ENCODE data around the gene CASKIN2. TPM values are rescaled to one million over a fixed set of nuclear protein-coding genes. Genes with fewer than 3 reads are reported as not detected.

The CASKIN2 gene
- total RNA-seq, 5 donors from 2014 or later (not counting 1 experiment from before 2014, with no cell fraction given): 0.28 to 0.88 (median 0.85) TPM

DNA sequence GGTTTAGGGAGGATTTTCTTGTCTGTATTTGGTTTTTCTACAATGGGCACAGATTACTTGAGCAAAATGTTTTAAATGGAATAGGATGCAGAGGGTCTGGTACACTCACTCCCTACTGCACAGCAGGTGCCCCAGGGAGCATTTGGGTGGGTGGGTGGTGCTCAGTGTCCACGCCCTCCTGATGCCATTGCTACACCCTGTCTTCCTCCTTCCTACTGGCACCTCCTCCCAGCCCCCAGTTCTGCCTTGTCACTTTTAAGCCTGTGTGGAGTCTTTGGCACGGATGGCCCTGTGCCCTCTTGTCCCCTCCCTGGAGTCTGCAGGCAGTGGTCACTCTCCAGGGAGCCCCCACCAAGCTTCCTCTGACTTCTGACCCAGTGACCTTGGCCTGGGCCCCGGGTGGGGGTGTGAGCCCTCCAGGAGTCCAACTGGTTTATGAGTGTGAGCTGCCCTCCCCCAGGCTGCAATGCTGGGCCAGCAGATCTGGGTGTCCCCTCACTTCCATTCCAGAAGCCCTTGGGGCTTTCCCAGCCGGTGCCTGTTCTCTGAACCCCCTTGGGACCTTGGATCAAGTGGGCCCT lies 25.7 kb upstream of the CASKIN2 start:
- WGBS (ENCODE audit: insufficient coverage): 90% methylated on average over 3 of the region's 4 CpGs
- Mint-ChIP-seq H3K9me3 (no peaks in the 10 kb centered on the region), H3K27me3 (no peaks in the 10 kb centered on the region), H3K36me3 (peaks cover 20% of the 10 kb centered on the region), H3K4me1 (peaks cover 0 to 8% (median 3%) of the 10 kb centered on the region in 3 donors), H3K27ac (no peak overlapping the region), H3K4me3 (no peak overlapping the region)
- DNase-seq (no peak), ATAC-seq (replicated peaks in 1 of 4) (no peak)
- H3K4me3 ChIP-seq (ENCODE audit: control insufficient read depth in 1 of 2, extremely low read depth in 1 of 2, low read length in 1 of 2): no peak overlapping the region
- H3K36me3 ChIP-seq (ENCODE audit: control insufficient read depth in 2 of 2, extremely low read depth in 1 of 2, insufficient read depth in 1 of 2, low read length in 1 of 2): peaks cover 3 to 23% of the 10 kb centered on the region in 2 donors
- POLR2A ChIA-PET: no interaction called here
- H3K27ac ChIP-seq (ENCODE audit: low read length): no peak overlapping the region
- peaks cover 0 to 3% of the 10 kb centered on the region in 2 experiments for H3K27me3 ChIP-seq (replicated peaks in 1 of 2; ENCODE audit: control insufficient read depth in 2 of 2, extremely low read depth in 1 of 2, insufficient read depth in 2 of 2, low read length in 1 of 2)
- CTCF ChIA-PET: no interaction called here
- peaks cover 0 to 13% of the 10 kb centered on the region in 2 experiments for H3K4me1 ChIP-seq (ENCODE audit: control insufficient read depth in 1 of 2, extremely low read depth in 1 of 2, insufficient read depth in 2 of 2, low read length in 2 of 2)
- no peaks in the 10 kb centered on the region for H3K9me3 ChIP-seq

DNA sequence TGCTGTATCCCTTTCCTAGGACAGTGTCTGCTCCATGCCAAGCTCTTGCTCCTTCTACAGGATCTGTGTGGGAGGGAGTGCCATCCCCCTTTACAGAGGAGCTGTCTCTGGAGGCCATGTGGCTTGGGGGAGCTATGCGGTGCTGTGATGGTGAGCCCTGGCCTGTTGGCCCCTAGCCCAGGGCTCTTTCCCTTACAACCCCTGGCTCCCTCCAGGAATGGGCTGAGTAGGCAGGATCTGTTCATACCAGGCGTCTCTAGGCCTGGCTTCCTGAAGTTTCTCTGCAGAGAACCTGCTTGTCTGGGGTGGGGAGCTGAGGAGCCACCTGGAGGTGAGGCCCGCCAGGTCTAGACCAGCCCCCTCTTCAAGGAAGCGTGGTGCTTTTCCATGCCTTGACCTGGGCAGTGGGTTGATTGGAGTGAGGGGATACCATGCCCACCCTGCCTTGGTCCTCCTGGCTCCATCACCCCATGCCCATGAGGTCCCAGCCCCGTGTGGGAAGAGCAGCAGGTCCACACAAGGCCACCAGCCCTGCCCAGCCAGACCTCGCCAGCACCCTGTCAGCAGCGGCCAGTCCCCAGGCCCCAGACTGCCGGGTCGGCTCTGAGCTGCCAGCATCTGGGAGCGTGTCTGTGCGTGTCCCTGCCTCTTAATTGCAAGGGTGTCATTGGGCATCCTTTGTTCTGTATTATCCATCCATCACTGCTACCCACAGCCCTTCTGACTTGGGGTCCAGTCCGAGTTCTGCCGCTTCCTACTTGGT lies 24.8 kb upstream of the CASKIN2 start:
- WGBS (ENCODE audit: insufficient coverage): 90% methylated on average over 8 of the region's 13 CpGs
- no peak overlapping the region for H3K27ac Mint-ChIP-seq
- CTCF ChIA-PET: interaction anchor here (0.5 to 0.6 kb wide), 2 partner anchors 228 to 849 kb away, joined by 3 read pairs; no protein-coding TSS in a partner anchor
- no peaks in the 10 kb centered on the region for H3K27me3 Mint-ChIP-seq
- peaks cover 4 to 22% of the 10 kb centered on the region in 2 experiments for H3K4me1 ChIP-seq (ENCODE audit: control insufficient read depth in 1 of 2, extremely low read depth in 1 of 2, insufficient read depth in 2 of 2, low read length in 2 of 2)
- peaks cover 3 to 23% of the 10 kb centered on the region in 2 donors for H3K36me3 ChIP-seq (ENCODE audit: control insufficient read depth in 2 of 2, extremely low read depth in 1 of 2, insufficient read depth in 1 of 2, low read length in 1 of 2)
- DNase-seq (no peak), ATAC-seq (replicated peaks in 1 of 4) (no peak)
- peaks cover 8 to 16% (median 10%) of the 10 kb centered on the region in 3 donors for H3K4me1 Mint-ChIP-seq
- no peak overlapping the region for H3K4me3 ChIP-seq (ENCODE audit: control insufficient read depth in 1 of 2, extremely low read depth in 1 of 2, low read length in 1 of 2)
- H3K9me3 Mint-ChIP-seq: no peaks in the 10 kb centered on the region
- H3K4me3 Mint-ChIP-seq: no peak overlapping the region
- peaks cover 12% of the 10 kb centered on the region for H3K36me3 Mint-ChIP-seq
- POLR2A ChIA-PET: interaction anchor here in 1 of 2 donors (0.6 to 0.7 kb wide), 2 partner anchors 15 to 385 kb away, joined by 3 to 8 read pairs; partner anchors contain the start of gene LLGL2
- no peaks in the 10 kb centered on the region for H3K9me3 ChIP-seq
- peaks cover 0 to 3% of the 10 kb centered on the region in 2 experiments for H3K27me3 ChIP-seq (replicated peaks in 1 of 2; ENCODE audit: control insufficient read depth in 2 of 2, extremely low read depth in 1 of 2, insufficient read depth in 2 of 2, low read length in 1 of 2)
- H3K27ac ChIP-seq (ENCODE audit: low read length): no peak overlapping the region

DNA sequence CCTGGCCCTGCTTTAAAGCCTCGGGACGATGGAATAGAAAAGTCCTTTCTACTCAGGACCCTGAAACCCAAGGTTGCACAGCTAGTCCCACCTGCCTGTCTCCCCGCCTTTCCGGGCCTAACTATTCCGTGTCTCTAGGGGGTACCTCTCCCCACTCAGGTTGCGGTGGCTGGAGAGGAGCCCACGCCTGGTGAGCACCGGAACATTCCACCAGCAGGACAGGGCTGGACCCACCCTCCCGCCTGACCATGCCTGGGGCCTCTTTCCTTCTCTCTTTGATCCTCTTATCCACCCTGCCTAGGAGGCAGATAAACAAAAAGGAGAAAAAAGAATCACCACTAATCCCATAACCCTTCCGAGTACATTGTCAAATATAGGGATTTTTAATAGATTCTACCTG lies 21.0 kb upstream of the CASKIN2 start:
- peaks cover 5% of the 10 kb centered on the region for H3K36me3 Mint-ChIP-seq
- H3K4me1 Mint-ChIP-seq: peaks cover 22 to 30% (median 26%) of the 10 kb centered on the region in 3 donors
- peak overlapping the region; percentile 69 for H3K27ac ChIP-seq (ENCODE audit: low read length)

DNA sequence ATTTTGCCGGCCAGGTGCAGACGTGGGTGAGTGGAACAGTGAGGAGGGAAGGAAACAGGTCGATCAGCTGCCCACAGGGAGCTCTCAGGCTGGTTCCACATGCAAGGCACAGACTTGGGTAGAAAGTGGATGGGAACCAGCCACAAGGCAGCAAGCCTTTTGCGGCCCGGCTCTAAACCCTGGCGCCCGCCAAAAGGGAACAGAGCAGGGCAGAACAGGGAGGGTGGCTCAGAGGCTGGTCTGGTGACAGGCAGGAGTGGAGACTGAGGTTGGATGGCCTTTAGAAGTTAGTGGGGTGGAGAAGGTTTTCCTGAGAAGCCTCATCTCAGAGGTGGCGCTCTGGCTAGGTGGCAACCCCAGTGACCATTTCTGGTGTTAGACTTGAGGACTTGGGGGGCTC lies 20.5 kb upstream of the CASKIN2 start:
- H3K27ac ChIP-seq (ENCODE audit: low read length): peak overlapping the region; percentile 69
- H3K36me3 Mint-ChIP-seq: peaks cover 5% of the 10 kb centered on the region
- H3K36me3 ChIP-seq (ENCODE audit: control insufficient read depth in 2 of 2, extremely low read depth in 1 of 2, insufficient read depth in 1 of 2, low read length in 1 of 2): peaks cover 11 to 12% of the 10 kb centered on the region in 2 donors
- no peak for DNase-seq
- peak overlapping the region in 2 of 3 donors; percentile 46 to 76 for H3K4me3 Mint-ChIP-seq
- no peak overlapping the region for H3K4me3 ChIP-seq (ENCODE audit: control insufficient read depth in 1 of 2, extremely low read depth in 1 of 2, low read length in 1 of 2)
- H3K9me3 ChIP-seq: no peaks in the 10 kb centered on the region
- ATAC-seq (replicated peaks in 1 of 4): no peak
- WGBS (ENCODE audit: insufficient coverage): 89% methylated on average over 8 of the region's 8 CpGs
- peak overlapping the region; percentile 65 to 94 for H3K27ac Mint-ChIP-seq
- POLR2A ChIA-PET: interaction anchor here in 1 of 2 donors (0.9 kb wide), 1 partner anchor 19 kb away, joined by 5 read pairs; the partner anchor contains the start of gene TSEN54
- peaks cover 10 to 38% of the 10 kb centered on the region in 2 experiments for H3K4me1 ChIP-seq (ENCODE audit: control insufficient read depth in 1 of 2, extremely low read depth in 1 of 2, insufficient read depth in 2 of 2, low read length in 2 of 2)
- no peaks in the 10 kb centered on the region for H3K9me3 Mint-ChIP-seq
- H3K4me1 Mint-ChIP-seq: peaks cover 22 to 30% (median 26%) of the 10 kb centered on the region in 3 donors
- no peaks in the 10 kb centered on the region for H3K27me3 Mint-ChIP-seq
- CTCF ChIA-PET: interaction anchor here in 1 of 2 donors (1.4 kb wide), 1 partner anchor 19 kb away, joined by 3 read pairs; the partner anchor contains the start of gene TSEN54
- peaks cover 0 to 5% of the 10 kb centered on the region in 2 experiments for H3K27me3 ChIP-seq (replicated peaks in 1 of 2; ENCODE audit: control insufficient read depth in 2 of 2, extremely low read depth in 1 of 2, insufficient read depth in 2 of 2, low read length in 1 of 2)

More for the DNA sequence above, 21.0 kb upstream of the CASKIN2 start:
- ChIA-PET CTCF (no interaction called here), POLR2A (no interaction called here)
- peaks cover 0 to 5% of the 10 kb centered on the region in 2 experiments for H3K27me3 ChIP-seq (replicated peaks in 1 of 2; ENCODE audit: control insufficient read depth in 2 of 2, extremely low read depth in 1 of 2, insufficient read depth in 2 of 2, low read length in 1 of 2)
- Mint-ChIP-seq H3K27ac (peak overlapping the region in 1 of 2 donors; percentile 16), H3K27me3 (no peaks in the 10 kb centered on the region), H3K4me3 (peak overlapping the region in 1 of 3 donors; percentile 23), H3K9me3 (no peaks in the 10 kb centered on the region)
- ATAC-seq (replicated peaks in 1 of 4) (no peak), DNase-seq (no peak)
- peaks cover 9 to 12% of the 10 kb centered on the region in 2 donors for H3K36me3 ChIP-seq (ENCODE audit: control insufficient read depth in 2 of 2, extremely low read depth in 1 of 2, insufficient read depth in 1 of 2, low read length in 1 of 2)
- 61% methylated on average over 3 of the region's 10 CpGs for WGBS (ENCODE audit: insufficient coverage)
- H3K9me3 ChIP-seq: no peaks in the 10 kb centered on the region
- H3K4me3 ChIP-seq (ENCODE audit: control insufficient read depth in 1 of 2, extremely low read depth in 1 of 2, low read length in 1 of 2): no peak overlapping the region
- peaks cover 10 to 37% of the 10 kb centered on the region in 2 experiments for H3K4me1 ChIP-seq (ENCODE audit: control insufficient read depth in 1 of 2, extremely low read depth in 1 of 2, insufficient read depth in 2 of 2, low read length in 2 of 2)

DNA sequence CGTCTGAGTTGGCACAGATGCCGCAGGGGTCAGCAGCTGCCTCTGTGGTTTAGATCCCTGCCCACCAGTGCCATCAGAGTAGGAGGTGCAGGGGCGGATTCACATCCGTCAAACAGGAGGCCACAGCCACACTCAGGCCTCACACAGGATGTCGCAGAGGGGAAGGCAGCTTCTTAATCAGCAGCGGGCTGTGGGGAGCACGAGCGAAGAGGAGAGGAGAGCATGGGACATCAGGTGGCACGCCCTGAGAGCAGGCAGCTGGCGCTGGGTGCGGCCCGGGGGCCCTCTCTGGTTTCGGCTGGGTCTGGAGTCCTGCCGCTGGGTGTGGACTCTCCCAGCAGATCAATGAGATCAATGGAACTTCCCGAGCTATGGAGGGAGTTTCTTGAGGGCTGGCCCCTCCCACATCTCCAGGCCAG lies 19.8 kb upstream of the CASKIN2 start:
- 7% methylated on average over 5 of the region's 15 CpGs for WGBS (ENCODE audit: insufficient coverage)
- ATAC-seq (replicated peaks in 1 of 4): peak; percentile 94 to 98 (median 98)
- peak overlapping the region; percentile 94 to 96 for H3K27ac Mint-ChIP-seq

DNA sequence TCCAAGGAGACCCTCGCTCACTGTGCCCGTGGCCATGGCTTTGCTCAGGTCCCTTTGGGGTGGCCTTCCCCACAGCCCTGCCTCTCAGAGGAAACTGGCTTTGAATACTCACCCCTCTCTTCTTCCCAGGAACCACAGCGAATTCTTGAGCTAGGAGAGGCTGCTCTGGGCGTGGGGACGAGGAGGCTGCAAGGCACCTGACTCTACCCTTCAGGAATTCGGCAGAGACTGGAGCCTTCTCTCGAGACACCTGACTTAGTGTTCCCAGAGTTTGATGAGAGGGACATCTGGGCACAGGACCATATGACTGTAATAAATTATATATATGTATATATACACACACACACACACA lies 16.4 kb upstream of the CASKIN2 start:
- H3K27ac Mint-ChIP-seq: no peak overlapping the region
- H3K36me3 ChIP-seq (ENCODE audit: control insufficient read depth in 2 of 2, extremely low read depth in 1 of 2, insufficient read depth in 1 of 2, low read length in 1 of 2): peaks cover 8 to 12% of the 10 kb centered on the region in 2 donors
- no peaks in the 10 kb centered on the region for H3K9me3 Mint-ChIP-seq
- ATAC-seq (replicated peaks in 1 of 4) (no peak), DNase-seq (no peak)
- peaks cover 30 to 34% (median 34%) of the 10 kb centered on the region in 3 donors for H3K4me1 Mint-ChIP-seq
- no peaks in the 10 kb centered on the region for H3K27me3 Mint-ChIP-seq
- POLR2A ChIA-PET: no interaction called here
- H3K9me3 ChIP-seq: no peaks in the 10 kb centered on the region
- H3K27ac ChIP-seq (ENCODE audit: low read length): no peak overlapping the region
- H3K4me3 ChIP-seq (ENCODE audit: control insufficient read depth in 1 of 2, extremely low read depth in 1 of 2, low read length in 1 of 2): no peak overlapping the region
- no peaks in the 10 kb centered on the region for H3K36me3 Mint-ChIP-seq
- 85% methylated on average over 2 of the region's 7 CpGs for WGBS (ENCODE audit: insufficient coverage)
- no peak overlapping the region for H3K4me3 Mint-ChIP-seq
- H3K4me1 ChIP-seq (ENCODE audit: control insufficient read depth in 1 of 2, extremely low read depth in 1 of 2, insufficient read depth in 2 of 2, low read length in 2 of 2): peaks cover 10 to 44% of the 10 kb centered on the region in 2 experiments
- CTCF ChIA-PET: no interaction called here
- peaks cover 0 to 2% of the 10 kb centered on the region in 2 experiments for H3K27me3 ChIP-seq (replicated peaks in 1 of 2; ENCODE audit: control insufficient read depth in 2 of 2, extremely low read depth in 1 of 2, insufficient read depth in 2 of 2, low read length in 1 of 2)

More for the DNA sequence above, 19.8 kb upstream of the CASKIN2 start:
- peaks cover 24 to 30% (median 26%) of the 10 kb centered on the region in 3 donors for H3K4me1 Mint-ChIP-seq
- H3K4me3 Mint-ChIP-seq: peak overlapping the region in 2 of 3 donors; percentile 59 to 76
- H3K36me3 Mint-ChIP-seq: peaks cover 5% of the 10 kb centered on the region
- Histone ChIP-seq H3K4me1 (ENCODE audit: control insufficient read depth in 1 of 2, extremely low read depth in 1 of 2, insufficient read depth in 2 of 2, low read length in 2 of 2) (peaks cover 10 to 38% of the 10 kb centered on the region in 2 experiments), H3K9me3 (no peaks in the 10 kb centered on the region), H3K36me3 (ENCODE audit: control insufficient read depth in 2 of 2, extremely low read depth in 1 of 2, insufficient read depth in 1 of 2, low read length in 1 of 2) (peaks cover 11 to 12% of the 10 kb centered on the region in 2 donors), H3K4me3 (ENCODE audit: control insufficient read depth in 1 of 2, extremely low read depth in 1 of 2, low read length in 1 of 2) (peak overlapping the region; percentile 11 to 41), H3K27ac (ENCODE audit: low read length) (peak overlapping the region; percentile 69), H3K27me3 (replicated peaks in 1 of 2; ENCODE audit: control insufficient read depth in 2 of 2, extremely low read depth in 1 of 2, insufficient read depth in 2 of 2, low read length in 1 of 2) (peaks cover 0 to 2% of the 10 kb centered on the region in 2 experiments)
- ChIA-PET CTCF (interaction anchor here in 1 of 2 donors (1.0 to 1.4 kb wide), 2 partner anchors 19 to 53 kb away, joined by 3 read pairs; partner anchors contain the start of gene TSEN54), POLR2A (interaction anchor here in 1 of 2 donors (0.9 kb wide), 1 partner anchor 19 kb away, joined by 5 read pairs; the partner anchor contains the start of gene TSEN54)
- peak; percentile 33 to 77 (median 58) for DNase-seq
- H3K27me3 Mint-ChIP-seq: no peaks in the 10 kb centered on the region
- H3K9me3 Mint-ChIP-seq: no peaks in the 10 kb centered on the region
